Epithelial cell of esophagus (primary cell): ENCODE measurements around the gene CRNKL1.
A peak's percentile ranks its signal among the peaks of the same experiment; 100 is the strongest.

Source experiments
- DNase-seq: peaks from one replicate; pipeline ENCODE4 v3.0.0; 2010; ENCODE audit warnings: low read depth
- H3K4me3 ChIP-seq: 2 replicates; pipeline ENCODE4 v1.5.1; 2011; ENCODE audit warnings: mild to moderate bottlenecking, low read length, control low read depth
- TF ChIP-seq, protein P1 (sequence below): IDR thresholded peaks from 2 replicates; pipeline ENCODE4 v1.5.1; 2011; ENCODE audit warnings: low read depth, mild to moderate bottlenecking, low read length, control low read depth, inconsistent platforms; ENCODE audit not compliant: insufficient read depth; ENCODE audit errors: missing control alignments

Gene CRNKL1

DNA sequence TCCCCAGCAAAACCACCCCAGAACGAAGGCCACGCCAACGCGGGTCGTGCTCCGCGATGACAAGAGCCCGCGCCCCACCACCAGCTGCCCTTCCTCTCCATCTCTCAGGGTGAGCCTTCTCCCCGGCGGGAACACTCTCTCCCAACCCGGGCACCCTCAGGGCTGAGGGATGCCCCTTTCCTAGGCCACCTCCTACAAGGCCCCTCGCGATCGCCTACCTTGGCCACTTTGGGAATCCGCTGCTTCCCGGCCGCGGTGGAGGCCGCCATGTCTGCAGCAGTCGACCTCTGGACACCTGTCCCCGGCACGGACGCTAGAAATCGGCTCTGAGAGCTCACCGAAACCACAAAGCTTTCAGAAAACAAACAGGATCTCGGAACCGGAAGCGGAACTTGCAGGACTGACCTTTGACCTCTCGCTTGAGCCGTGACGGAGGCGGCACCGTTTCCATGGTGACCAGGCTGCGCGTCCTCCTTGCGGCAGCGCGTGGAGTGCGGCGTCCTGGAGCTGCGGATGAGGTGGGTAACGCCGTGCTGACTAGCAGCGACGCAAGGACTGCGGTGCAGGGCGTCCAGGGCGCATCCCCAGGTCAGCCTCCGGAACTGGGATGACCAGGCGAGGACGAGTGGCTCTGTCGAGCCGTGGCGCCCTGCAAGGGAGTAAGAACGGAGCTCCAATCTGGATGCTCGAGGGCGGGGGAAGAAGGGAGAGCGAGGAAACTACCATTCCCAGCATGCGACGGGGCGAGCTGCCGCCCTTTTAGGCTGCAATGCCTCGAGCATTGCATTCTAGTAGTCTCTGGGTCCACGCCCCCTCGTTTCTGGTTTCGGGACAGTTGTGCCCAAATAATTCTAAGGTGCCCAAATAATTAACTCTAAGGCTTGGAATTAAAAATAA lies at the start of gene CRNKL1, which contains the start of gene CFAP61:
TSS of gene CRNKL1 (minus strand) at position 393 of the 897 bp plus-strand sequence. CDS start at position 269, 124 bp downstream.
TSS of gene CFAP61 (plus strand) at position 459 of the 897 bp plus-strand sequence. CDS start 4,122 bp downstream, outside the sequence.
- peak within 1 kb of the TSS; percentile 66 for H3K4me3 ChIP-seq
- TF ChIP-seq, protein P1, sequence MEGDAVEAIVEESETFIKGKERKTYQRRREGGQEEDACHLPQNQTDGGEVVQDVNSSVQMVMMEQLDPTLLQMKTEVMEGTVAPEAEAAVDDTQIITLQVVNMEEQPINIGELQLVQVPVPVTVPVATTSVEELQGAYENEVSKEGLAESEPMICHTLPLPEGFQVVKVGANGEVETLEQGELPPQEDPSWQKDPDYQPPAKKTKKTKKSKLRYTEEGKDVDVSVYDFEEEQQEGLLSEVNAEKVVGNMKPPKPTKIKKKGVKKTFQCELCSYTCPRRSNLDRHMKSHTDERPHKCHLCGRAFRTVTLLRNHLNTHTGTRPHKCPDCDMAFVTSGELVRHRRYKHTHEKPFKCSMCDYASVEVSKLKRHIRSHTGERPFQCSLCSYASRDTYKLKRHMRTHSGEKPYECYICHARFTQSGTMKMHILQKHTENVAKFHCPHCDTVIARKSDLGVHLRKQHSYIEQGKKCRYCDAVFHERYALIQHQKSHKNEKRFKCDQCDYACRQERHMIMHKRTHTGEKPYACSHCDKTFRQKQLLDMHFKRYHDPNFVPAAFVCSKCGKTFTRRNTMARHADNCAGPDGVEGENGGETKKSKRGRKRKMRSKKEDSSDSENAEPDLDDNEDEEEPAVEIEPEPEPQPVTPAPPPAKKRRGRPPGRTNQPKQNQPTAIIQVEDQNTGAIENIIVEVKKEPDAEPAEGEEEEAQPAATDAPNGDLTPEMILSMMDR: no peak
- DNase-seq: peak; percentile 97

DNA sequence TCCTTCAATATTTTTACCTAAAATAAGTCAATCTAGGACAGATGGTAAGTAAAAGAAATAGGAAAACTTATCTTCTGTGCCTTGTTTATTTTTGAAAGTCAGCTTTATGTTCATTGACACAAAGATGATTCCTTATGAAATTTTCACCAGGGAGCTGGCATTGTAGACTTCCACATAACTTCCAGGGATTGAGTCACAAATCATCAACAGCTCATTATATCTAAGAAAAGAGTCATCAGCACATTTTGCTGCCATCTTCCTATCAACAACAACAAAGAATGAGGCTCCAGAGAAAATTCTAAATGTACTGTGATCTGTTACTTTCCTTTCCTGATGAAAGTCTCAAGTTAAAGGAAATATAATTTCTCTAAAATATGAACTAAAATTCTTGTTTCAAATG lies 48.6 kb upstream of the CRNKL1 start:
- no peak for DNase-seq
- TF ChIP-seq, protein P1: no peak
- no peak overlapping the region for H3K4me3 ChIP-seq

DNA sequence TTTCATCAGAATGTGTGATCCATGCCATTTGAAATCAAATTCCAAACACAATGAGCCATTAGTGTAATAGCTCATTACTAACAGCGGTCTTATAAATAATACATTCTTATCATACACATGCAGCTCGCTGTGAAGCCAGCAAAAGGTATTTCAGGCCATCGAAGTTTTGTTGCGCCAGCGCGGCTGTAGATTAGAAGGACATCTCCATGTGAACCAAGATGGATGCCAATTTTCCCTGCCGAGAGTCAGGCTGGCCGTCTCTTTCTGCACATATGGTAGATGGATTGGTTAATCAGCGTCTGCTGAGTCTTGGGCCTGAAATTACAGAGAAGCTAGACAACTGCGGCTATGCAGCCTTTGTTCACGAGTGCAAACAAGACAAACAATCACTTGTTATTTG lies 44.2 kb upstream of the CRNKL1 start:
- H3K4me3 ChIP-seq: no peak overlapping the region
- no peak for DNase-seq
- TF ChIP-seq, protein P1: no peak

DNA sequence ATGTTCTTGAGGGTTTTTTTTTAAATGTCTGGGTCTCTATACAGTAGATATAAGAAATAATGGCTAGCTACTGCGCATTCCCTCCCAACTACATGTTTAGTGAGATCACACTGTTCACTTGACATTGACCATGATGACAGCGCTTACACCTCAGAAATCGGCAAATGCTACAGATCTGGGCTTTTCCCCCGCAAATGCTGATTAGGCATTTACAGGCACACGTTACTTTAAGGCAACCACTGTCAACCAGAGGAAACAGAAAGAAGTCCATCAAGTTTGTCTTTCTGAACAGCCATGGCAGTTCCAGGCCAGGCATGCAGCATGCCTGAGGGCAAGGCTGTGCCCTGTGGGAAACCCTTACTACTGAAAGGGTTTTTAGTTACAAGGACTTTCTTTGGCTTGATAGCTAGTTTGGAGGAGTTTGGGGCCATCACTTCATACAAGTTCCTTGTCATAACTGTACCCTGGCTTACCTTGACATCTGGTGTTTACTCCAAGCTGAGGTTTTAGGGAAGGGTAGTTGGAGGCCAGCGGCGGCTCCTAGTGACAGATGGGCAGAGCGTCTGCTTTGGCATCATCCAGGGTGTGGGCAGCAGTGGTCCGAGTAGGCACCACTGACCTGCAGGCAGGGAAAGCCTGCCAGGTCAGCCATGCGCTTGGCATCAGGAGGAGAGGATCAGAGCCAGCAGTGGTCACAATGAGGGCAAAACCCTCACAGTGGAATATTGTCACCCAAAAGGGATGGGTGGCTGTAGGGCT lies 43.0 kb upstream of the CRNKL1 start:
- TF ChIP-seq, protein P1: no peak
- peak; percentile 17 for DNase-seq
- H3K4me3 ChIP-seq: no peak overlapping the region

DNA sequence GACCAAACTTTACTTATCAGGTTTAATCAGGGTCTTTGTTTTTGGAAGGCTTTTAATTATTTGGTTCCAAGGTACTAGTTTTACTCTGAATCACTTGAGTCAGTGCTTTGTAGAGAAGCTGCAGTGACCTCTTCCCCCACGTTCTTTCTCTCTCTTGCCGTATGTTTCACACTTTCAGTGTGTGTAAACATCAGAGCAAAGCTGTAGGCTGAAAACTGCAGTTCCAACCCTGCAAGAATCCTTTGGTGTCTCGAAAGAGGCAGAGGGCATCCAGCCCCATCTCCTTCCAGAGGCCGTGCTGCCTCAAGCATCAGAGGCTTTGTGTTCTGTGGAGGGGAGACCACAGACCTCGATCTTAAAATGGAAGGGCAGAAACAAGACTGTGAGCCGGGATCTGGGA lies 42.1 kb upstream of the CRNKL1 start:
- TF ChIP-seq, protein P1: no peak

DNA sequence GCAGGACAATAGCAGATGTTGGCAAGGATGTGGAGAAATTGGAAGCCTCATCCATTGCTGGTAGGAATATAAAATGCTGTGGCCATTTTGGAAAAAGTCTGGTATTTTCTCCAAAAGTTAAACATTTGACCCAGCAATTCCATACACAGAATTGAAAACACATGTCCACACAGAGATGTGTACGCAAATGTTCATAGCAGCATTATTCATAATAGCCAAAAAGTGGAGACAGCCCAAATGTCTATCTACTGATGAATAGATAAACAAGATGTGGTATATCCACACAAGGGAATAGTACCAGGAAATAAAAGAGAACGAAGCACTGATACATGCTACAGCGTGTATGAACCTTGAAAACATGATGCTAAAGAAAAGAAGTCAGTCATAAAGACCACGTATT lies 40.6 kb upstream of the CRNKL1 start:
- TF ChIP-seq, protein P1: no peak
- no peak overlapping the region for H3K4me3 ChIP-seq
- DNase-seq: no peak

More for the DNA sequence above, 42.1 kb upstream of the CRNKL1 start:
- no peak for DNase-seq
- H3K4me3 ChIP-seq: no peak overlapping the region
